ENCODE results near the gene CHST2. TPM values are rescaled to one million over a fixed set of nuclear protein-coding genes. Genes with fewer than 3 reads are reported as not detected.
A peak's percentile ranks its signal among the peaks of the same experiment; 100 is the strongest.

The CHST2 gene
- total RNA-seq, 6 donors from 2014 or later = 2.1 to 12.8 (median 11.7) TPM

- no peaks in the 10 kb centered on the region for H3K4me1 ChIP-seq
- no peak for DNase-seq
- WGBS, 2 donors = 82% methylated on average over 7 of the region's 7 CpGs
- H3K9me3 ChIP-seq = no peaks in the 10 kb centered on the region
- H3K27me3 ChIP-seq = no peaks in the 10 kb centered on the region
- H3K27ac ChIP-seq = no peak overlapping the region
- TF ChIP-seq POLR2A (IDR thresholded peaks at IDR 0.05) = no peak
- no peak for TF ChIP-seq EP300 (IDR thresholded peaks at IDR 0.05)
- TF ChIP-seq CTCF (IDR thresholded peaks at IDR 0.05) = no peak
- TF ChIP-seq POLR2AphosphoS5 (IDR thresholded peaks at IDR 0.05) = no peak
- ATAC-seq (ENCODE audit: low FRiP score in 2 of 2) = peak in 1 of 2 donors; percentile 87
- H3K4me3 ChIP-seq = no peak overlapping the region
- no peaks in the 10 kb centered on the region for H3K36me3 ChIP-seq
Measured at GRCh38 chr3:143151004-143151731, 31.6 kb downstream of the CHST2 start.

DNA sequence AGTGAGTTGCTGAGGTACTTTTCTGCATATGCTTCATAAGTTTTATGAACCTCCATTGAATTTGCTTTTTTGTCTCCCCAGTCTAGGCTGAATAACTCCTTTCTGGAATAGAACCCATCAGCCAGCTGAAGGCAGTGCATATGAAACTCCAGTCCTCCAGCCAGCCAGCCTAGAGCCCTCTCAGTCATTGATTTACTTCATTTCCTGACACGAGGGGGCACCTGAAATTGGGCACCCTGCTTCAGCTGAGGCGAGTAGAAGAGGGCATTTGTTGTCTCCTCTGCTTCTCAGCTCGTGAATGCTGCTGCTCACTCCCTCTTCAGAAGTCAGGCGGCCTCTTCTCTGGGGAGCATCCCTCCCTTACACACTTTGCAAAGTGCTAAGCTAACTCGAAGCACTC, 32.5 kb downstream of the CHST2 start:
- no peak overlapping the region for H3K4me3 ChIP-seq
- ATAC-seq (ENCODE audit: low FRiP score in 2 of 2) (no peak), DNase-seq (no peak)
- no peaks in the 10 kb centered on the region for H3K36me3 ChIP-seq
- H3K4me1 ChIP-seq = no peaks in the 10 kb centered on the region
- 84 to 87% methylated on average over 5 of the region's 5 CpGs for WGBS, 2 donors
- no peak for TF ChIP-seq CTCF (IDR thresholded peaks at IDR 0.05)
- no peak for TF ChIP-seq POLR2AphosphoS5 (IDR thresholded peaks at IDR 0.05)
- no peak for TF ChIP-seq EP300 (IDR thresholded peaks at IDR 0.05)
- no peak for TF ChIP-seq POLR2A (IDR thresholded peaks at IDR 0.05)
- no peaks in the 10 kb centered on the region for H3K9me3 ChIP-seq
- H3K27ac ChIP-seq = no peak overlapping the region
- H3K27me3 ChIP-seq = no peaks in the 10 kb centered on the region

DNA sequence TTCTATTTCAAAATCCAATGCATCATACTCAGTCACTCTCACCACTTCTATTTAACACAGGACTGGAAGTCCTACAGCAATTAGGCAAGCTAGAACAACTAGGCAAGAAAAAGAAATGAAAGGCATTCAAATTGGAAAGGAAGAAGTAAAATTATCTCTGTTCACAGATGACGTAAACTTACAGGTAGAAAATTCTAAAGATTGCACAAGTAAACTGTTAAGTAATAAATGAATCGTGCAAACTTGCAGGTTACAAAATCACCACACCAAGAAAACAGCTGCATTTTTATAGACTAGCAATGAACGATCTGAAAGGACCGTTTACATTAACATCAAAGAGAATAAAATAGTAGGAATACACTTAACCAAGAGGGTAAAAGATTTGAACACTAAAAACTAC, 36.2 kb downstream of the CHST2 start:
- ATAC-seq (ENCODE audit: low FRiP score in 2 of 2) (no peak), DNase-seq (no peak)
- no peak for TF ChIP-seq CTCF (IDR thresholded peaks at IDR 0.05)
- no peak for TF ChIP-seq EP300 (IDR thresholded peaks at IDR 0.05)
- TF ChIP-seq POLR2A (IDR thresholded peaks at IDR 0.05) = no peak
- TF ChIP-seq POLR2AphosphoS5 (IDR thresholded peaks at IDR 0.05) = no peak
- 62 to 68% methylated on average over 4 of the region's 4 CpGs for WGBS, 2 donors
- Histone ChIP-seq H3K36me3 (no peaks in the 10 kb centered on the region), H3K4me3 (no peak overlapping the region), H3K9me3 (no peaks in the 10 kb centered on the region), H3K27me3 (no peaks in the 10 kb centered on the region), H3K4me1 (no peaks in the 10 kb centered on the region), H3K27ac (no peak overlapping the region)

DNA sequence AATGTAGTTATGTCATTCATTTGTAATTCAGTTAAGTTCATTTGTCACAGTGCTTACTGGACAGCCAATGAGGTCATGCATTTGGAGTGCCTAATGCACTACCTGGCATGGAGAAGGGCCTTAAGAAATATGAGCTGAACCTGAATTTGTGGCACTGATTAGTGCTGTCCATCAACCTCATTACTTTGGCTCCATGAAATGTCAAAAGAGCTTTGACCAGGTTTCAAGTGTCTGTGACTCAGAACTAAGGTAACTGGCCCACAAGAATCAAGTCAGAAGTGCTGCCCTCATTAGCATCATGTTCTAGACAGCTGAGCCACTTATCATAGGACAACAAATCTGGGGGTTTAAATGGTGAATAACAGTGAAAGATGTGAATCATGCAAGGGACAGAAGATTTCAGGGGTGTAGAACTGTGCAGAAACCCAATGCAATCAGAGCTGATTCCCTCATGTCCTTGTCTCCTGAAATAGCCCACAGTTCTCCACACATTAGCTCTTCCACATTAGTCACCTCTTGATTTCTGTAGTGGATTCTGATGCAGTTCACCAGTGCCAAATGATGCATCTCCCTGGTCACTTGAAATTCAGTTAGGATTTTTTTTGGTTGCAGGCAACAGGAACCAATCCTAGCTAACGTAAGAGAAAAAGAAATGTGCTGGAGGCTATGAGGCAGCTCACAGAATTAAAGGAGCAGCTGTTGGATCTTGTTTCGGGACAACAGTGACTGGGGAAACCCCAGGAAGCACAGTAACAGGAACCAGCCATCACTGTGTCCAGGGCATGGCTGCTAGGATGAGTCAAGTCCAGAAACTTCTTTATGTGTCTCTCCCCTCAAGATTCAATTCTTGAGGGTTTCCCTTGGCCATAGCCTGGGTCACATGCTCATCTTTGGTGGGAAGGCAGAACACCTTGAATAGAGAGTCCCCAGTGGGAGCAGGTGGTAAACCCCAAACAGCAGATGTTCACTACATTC, 38.7 kb downstream of the CHST2 start:
- Histone ChIP-seq H3K4me3 (no peak overlapping the region), H3K9me3 (no peaks in the 10 kb centered on the region), H3K36me3 (no peaks in the 10 kb centered on the region), H3K4me1 (no peaks in the 10 kb centered on the region), H3K27me3 (no peaks in the 10 kb centered on the region), H3K27ac (no peak overlapping the region)
- ATAC-seq (ENCODE audit: low FRiP score in 2 of 2) (peak in 1 of 2 donors; percentile 26), DNase-seq (no peak)
- TF ChIP-seq EP300 (IDR thresholded peaks at IDR 0.05) = no peak
- no peak for TF ChIP-seq CTCF (IDR thresholded peaks at IDR 0.05)
- no peak for TF ChIP-seq POLR2AphosphoS5 (IDR thresholded peaks at IDR 0.05)
- TF ChIP-seq POLR2A (IDR thresholded peaks at IDR 0.05) = no peak
- 41 to 59% methylated on average over 2 of the region's 2 CpGs for WGBS, 2 donors
